Testis (tissue), 3 donors: Measurements from ENCODE around the gene THADA. TPM values are rescaled to one million over a fixed set of nuclear protein-coding genes. Genes with fewer than 3 reads are reported as not detected.
"Not testable (repeated sequence)": the region's sequence is repeated elsewhere in the genome, so short reads cannot be mapped to it uniquely, and the experiment has no call there.

Experiments used
- DNase-seq: peaks from one replicate; pipeline ENCODE4 v3.0.0-alpha.2; 2019
- H3K27ac ChIP-seq, 2 donors: fragments of 200-600 bp; sonication (generic); one replicate each; pipeline ENCODE4 v1.5.1; 2019
- H3K27me3 ChIP-seq: fragments of 200-600 bp; sonication (generic); one replicate; pipeline ENCODE4 v1.5.1; 2019
- H3K36me3 ChIP-seq: fragments of 200-600 bp; sonication (generic); one replicate; pipeline ENCODE4 v1.5.1; 2017; ENCODE audit warnings: low read depth; ENCODE audit errors: missing control alignments
- H3K4me1 ChIP-seq: fragments of 200-600 bp; sonication (generic); one replicate; pipeline ENCODE4 v1.5.1; 2019
- H3K4me3 ChIP-seq, 2 donors: fragments of 200-600 bp; sonication (generic); one replicate each; pipeline ENCODE4 v1.5.1; 2017 to 2019
- H3K9me3 ChIP-seq: fragments of 200-600 bp; sonication (generic); one replicate; pipeline ENCODE4 v1.5.1; 2017
- CTCF ChIP-seq, 3 experiments: fragments of 450-650 bp in 2 of 3; fragments of 200-600 bp in 1 of 3; sonication (generic) in 1 of 3; IDR thresholded peaks; one replicate each; pipeline ENCODE4 v1.5.1; 2016 to 2019; ENCODE audit warnings: antibody characterized with exemption in 3 of 3, mild to moderate bottlenecking in 2 of 3, moderate library complexity in 1 of 3
- POLR2A ChIP-seq: fragments of 450-650 bp; IDR thresholded peaks from one replicate; pipeline ENCODE4 v1.6.1; 2017; ENCODE audit warnings: antibody characterized with exemption, mild to moderate bottlenecking, moderate library complexity
- WGBS, 2 donors: methylation state at CpG; one replicate each; pipeline ENCODE4 v1.1.5; 2018; 5-methylcytosine and 5-hydroxymethylcytosine counted together
- intact Hi-C: fragments of 100-400 bp; cut with DNase I; formaldehyde crosslinking; loops from one replicate; pipeline ENCODE4 v1.15.1; 2023; ENCODE audit warnings: low total_unique reads
- polyA plus RNA-seq: library from polyadenylated mRNA; stranded (reverse); fragments of 350-450 nt; fragmentation: Illumina TruSeq; extraction: RNeasy Lipid Tissue Mini Kit (QIAGEN cat#74804); gene quantifications from one replicate; pipeline ENCODE4 v1.2.3, GENCODE V29; 2014; ENCODE audit warnings: low read depth, low replicate concordance; ENCODE audit not compliant: insufficient read depth
- total RNA-seq, 2 donors: library from RNA; depleted of rRNA; stranded (reverse); fragments of >200 nt; gene quantifications; one replicate each; pipeline ENCODE4 v1.2.3, GENCODE V29; 2016

The THADA gene
- total and polyA plus RNA-seq, 3 donors from 2014 or later, result 29.5 to 43.9 (median 39.5) TPM

DNA sequence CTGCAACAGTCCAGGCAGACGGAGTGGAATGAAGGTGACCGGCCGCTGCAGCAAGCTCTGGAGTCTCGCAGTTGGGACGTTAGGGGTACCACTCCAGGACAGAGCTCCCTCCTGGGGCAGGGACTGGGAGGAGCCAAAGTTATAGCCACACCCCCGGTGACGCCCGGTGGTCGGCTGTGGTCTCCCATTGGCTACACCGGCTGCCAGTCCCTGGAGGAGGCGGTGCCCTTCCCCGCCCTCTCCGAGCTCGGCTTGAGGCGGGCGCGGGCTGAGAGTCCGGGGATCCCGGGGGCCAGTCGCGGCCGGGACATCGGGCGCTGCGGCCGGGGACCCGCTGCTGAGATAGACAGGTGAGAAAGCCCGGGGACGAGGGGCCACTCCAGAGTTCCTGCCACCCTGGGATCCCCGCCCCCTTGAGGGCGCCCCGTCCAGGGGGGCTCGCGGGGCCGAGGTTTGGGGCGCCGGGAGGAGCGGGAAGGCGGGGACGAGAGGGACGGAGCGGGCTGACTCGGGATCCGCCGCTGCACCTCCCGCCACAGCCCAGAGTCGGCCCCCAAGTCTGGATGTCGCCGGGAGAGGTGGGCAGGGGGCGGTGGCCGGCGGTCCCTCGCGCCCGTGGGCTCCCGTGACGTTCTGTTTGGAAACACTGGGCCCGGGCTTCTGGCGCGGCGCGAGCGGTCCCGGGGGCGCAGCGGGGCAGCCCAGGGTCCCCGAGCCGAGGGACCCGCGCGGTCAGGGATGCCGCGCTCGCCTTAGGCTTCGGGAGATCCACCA lies 41.4 kb upstream of the THADA start, which contains the start of gene PLEKHH2:
PLEKHH2 (plus strand) TSS at position 231 of the 774 bp plus-strand sequence. CDS start 7,414 bp downstream, outside the sequence.
- no peaks in the 10 kb centered on the region for H3K9me3 ChIP-seq
- H3K4me3 ChIP-seq, result peak within 1 kb of the TSS; percentile 86 to 95
- TF ChIP-seq POLR2A (peak; percentile 83), CTCF (IDR thresholded peaks at IDR 0.05) (peak in 1 of 3 experiments; percentile 9)
- 1 to 3% methylated on average over 5 to 40 of the region's 75 CpGs for WGBS, 2 donors
- H3K36me3 ChIP-seq, result no peaks in the 10 kb centered on the region
- peaks cover 8% of the 10 kb centered on the region for H3K4me1 ChIP-seq
- H3K27me3 ChIP-seq, result no peaks in the 10 kb centered on the region
- peak; percentile 97 for DNase-seq
- intact Hi-C loops, result no loop called here
- H3K27ac ChIP-seq, result peak within 1 kb of the TSS; percentile 78 to 90

- H3K27ac ChIP-seq, result no peak overlapping the region
- no peak for DNase-seq
- no peaks in the 10 kb centered on the region for H3K36me3 ChIP-seq
- peak overlapping the region; percentile 86 to 95 for H3K4me3 ChIP-seq
- H3K9me3 ChIP-seq, result no peaks in the 10 kb centered on the region
- peaks cover 8% of the 10 kb centered on the region for H3K4me1 ChIP-seq
- no peaks in the 10 kb centered on the region for H3K27me3 ChIP-seq
- intact Hi-C loops, result no loop called here
- 8 to 21% methylated on average over 5 to 10 of the region's 10 CpGs for WGBS, 2 donors
- TF ChIP-seq CTCF (IDR thresholded peaks at IDR 0.05) (no peak), POLR2A (no peak)
Measured at GRCh38 chr2:43636621-43637020, 40.8 kb upstream of the THADA start.

GRCh38 chr2:43636153-43636552 lies 40.3 kb upstream of the THADA start:
- H3K4me3 ChIP-seq, H3K27ac ChIP-seq, H3K4me1 ChIP-seq, H3K9me3 ChIP-seq, DNase-seq, H3K36me3 ChIP-seq, H3K27me3 ChIP-seq, intact Hi-C loops: not testable (repeated sequence)
- WGBS, 2 donors, result 74 to 79% methylated on average over 8 to 12 of the region's 12 CpGs

DNA sequence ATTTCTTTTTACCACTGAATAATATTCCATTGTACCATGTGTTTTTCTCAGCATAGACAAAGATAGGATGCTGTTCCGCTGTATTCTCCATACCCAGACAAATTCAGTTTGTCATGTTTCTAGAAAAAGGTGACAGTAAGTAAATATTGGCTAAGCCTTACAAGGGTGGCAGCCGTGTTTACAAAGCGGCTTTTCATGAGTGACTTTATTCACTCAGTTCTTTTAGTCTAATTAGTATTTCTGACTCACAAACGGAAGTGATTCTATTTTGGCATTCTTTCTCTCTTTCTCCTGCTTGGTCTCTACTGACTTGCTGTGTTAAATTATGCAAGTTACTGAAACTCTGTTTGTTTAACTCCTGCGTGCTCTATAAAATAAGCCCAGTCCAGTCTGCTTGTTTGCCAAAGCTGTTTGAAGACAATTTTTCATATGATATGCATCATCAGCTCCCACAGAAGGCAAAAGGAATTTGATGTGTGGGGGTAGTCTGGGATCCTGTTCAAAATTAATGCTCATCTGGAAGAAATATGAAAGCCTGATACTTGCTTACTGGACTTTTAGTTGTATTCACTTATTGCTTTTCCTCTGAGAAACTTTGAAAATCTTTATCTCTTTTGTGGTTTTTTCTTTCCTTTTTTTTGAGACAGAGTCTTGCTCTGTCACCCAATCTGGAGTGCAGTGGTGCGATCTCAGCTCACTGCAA lies 38.9 kb upstream of the THADA start:
- Histone ChIP-seq H3K4me1 (peaks cover 8% of the 10 kb centered on the region), H3K4me3 (no peak overlapping the region), H3K27ac (peak overlapping the region in 1 of 2 donors; percentile 22), H3K27me3 (no peaks in the 10 kb centered on the region), H3K9me3 (no peaks in the 10 kb centered on the region), H3K36me3 (no peaks in the 10 kb centered on the region)
- DNase-seq, result no peak
- TF ChIP-seq POLR2A (no peak), CTCF (IDR thresholded peaks at IDR 0.05) (no peak)
- intact Hi-C loops, result no loop called here
- 48% methylated on average over 6 of the region's 6 CpGs for WGBS, 2 donors

DNA sequence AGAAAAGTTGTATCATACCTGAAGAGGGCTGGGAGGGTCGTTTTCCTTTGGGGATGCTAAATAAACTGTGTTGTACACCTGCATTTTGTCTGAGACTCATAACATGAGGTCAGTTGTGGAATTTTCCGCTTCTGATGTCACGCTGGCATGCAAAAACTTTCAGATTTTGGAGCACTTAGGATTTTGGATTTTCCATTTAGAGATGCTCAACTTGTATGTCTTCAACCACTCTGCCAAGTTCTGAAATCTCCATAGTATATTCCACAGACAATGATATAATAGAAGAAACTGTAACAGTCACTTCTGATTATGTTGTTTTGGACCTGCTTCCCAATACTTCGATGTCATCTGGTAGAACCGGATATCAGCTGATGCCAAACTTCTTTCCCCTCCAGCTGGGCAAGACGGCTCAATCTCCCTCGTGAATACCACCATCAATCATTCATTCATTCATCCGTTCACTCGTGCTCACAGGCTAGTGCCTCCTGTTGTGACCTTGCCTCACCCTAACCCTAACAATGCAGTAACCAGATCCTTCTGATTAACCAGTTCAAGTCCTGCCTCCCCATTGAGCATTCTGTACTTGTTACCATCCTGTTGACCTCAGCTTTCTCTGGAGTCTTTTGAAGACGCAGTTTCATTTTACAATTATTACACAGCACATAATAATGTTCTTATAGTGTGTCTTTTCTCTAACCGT lies 35.9 kb upstream of the THADA start:
- no peak overlapping the region for H3K27ac ChIP-seq
- no peak for TF ChIP-seq CTCF (IDR thresholded peaks at IDR 0.05)
- TF ChIP-seq POLR2A, result no peak
- no peaks in the 10 kb centered on the region for H3K27me3 ChIP-seq
- no peaks in the 10 kb centered on the region for H3K36me3 ChIP-seq
- peaks cover 8% of the 10 kb centered on the region for H3K4me1 ChIP-seq
- 76 to 80% methylated on average over 11 of the region's 11 CpGs for WGBS, 2 donors
- intact Hi-C loops, result no loop called here
- no peaks in the 10 kb centered on the region for H3K9me3 ChIP-seq
- H3K4me3 ChIP-seq, result no peak overlapping the region
- DNase-seq, result no peak
